ENCODE measurements around the gene DSC3.

DSC3 gene

GRCh38 chr18:30969670-30970170, 72.8 kb downstream of the DSC3 start:
- no peak for DNase-seq

GRCh38 chr18:30967701-30968100, 74.8 kb downstream of the DSC3 start:
- no peak for DNase-seq

- no peak for DNase-seq
These were observed 77.3 kb downstream of the DSC3 start for GRCh38 chr18:30965237-30965636.

DNA sequence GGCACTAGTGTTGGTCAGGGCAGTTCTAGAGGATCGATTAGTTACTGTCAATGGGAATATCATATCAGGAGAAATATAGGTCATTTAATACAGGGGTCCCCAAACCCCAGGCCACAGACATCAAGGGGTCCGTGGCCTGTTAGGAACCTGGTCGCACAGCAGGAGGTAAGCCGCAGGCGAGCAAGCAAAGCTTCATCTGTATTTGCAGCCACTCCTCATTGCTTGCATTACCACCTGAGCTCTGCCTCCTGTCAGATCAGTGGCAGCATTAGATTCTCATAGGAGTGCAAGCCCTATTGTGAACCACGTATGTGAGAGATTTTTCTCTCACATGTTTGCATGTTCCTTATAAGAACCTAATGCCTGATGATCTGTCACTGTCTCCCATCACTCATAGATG, 81.9 kb downstream of the DSC3 start:
- DNase-seq: no peak

DNA sequence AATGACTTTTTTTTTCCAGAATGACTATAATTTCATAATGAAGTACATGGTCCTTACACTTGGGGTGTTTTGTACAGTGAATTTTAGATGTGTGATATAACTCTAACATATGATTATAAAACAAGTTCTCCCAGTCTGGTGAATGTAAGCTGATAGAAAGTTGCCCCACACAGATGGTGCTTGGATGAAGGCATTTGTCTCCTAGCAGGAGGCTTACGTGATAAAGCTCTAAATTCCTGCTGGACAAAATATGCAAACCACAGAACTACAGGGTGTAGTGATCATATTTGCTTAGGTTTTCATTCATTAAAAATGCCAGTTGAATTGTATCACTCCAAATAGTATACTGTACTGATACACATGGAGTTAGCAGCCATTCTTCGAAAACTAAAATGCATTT, 85.5 kb downstream of the DSC3 start:
- DNase-seq: no peak

DNA sequence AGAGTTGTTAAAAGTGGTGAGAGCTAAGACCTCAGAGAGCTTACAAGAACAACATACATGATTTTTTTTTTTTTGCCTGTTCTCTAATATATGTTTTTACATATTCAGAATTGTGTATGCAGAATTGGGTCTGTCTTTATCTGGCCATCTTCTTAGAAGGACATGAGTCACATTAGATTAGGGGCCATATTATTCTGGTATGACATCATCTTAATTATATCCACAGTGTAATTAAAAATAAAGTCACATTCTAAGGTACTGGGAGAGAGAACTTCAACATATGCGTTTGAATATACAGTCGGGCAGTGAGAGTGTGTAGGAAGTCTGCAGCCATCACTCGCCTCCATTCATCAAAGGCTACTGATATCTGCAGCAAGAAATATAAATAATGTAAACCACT, 88.3 kb downstream of the DSC3 start:
- no peak for DNase-seq

- DNase-seq: no peak
These were observed 96.8 kb downstream of the DSC3 start for GRCh38 chr18:30945761-30946160.

- DNase-seq: no peak
These were observed 97.6 kb downstream of the DSC3 start for GRCh38 chr18:30944773-30945417.

- no peak for DNase-seq
These were observed 101.5 kb downstream of the DSC3 start for GRCh38 chr18:30940952-30941539.

Data from activated gamma-delta T cell treated with Interleukin-2 at 50 U/mL for 16 hours (primary cell).